Sciatic nerve (tissue), 2 donors: ENCODE data around the gene CRX. TPM values are rescaled to one million over a fixed set of nuclear protein-coding genes. Genes with fewer than 3 reads are reported as not detected.
"Not testable (repeated sequence)": the region's sequence is repeated elsewhere in the genome, so short reads cannot be mapped to it uniquely, and the experiment has no call there.

Source experiments
- ATAC-seq: fragments of 200-7000 bp; cut with Tn5 transposase; one replicate; pipeline ENCODE4 v1.9.1; 2020; ENCODE audit warnings: mild to moderate bottlenecking, moderate library complexity
- DNase-seq: peaks from one replicate; pipeline ENCODE4 v3.0.0-alpha.2; 2020; ENCODE audit warnings: low spot score
- intact Hi-C: fragments of 100-400 bp; cut with DNase I; formaldehyde crosslinking; loops from one replicate; pipeline ENCODE4 v1.14.2; 2022
- total RNA-seq: library from RNA; stranded (reverse); fragmentation: NEBNext Ultra II Directional; extraction: Animal tissue kit (Norgen Biotek cat#: 25700); gene quantifications from one replicate; pipeline ENCODE4 v1.2.1, GENCODE V29; 2021
- donor health status: DM: no; HTN: no; CAD: no.
- donor health status: DM: no; HTN: no; CAD: no.

The CRX gene
- total RNA-seq, 1 donor from 2014 or later: 0.09 TPM

- intact Hi-C loops: no loop called here
- DNase-seq: no peak
- no peak for ATAC-seq
Observed at GRCh38 chr19:47801270-47801669, 20.5 kb upstream of the CRX start.

- DNase-seq: no peak
- intact Hi-C loops: no loop called here
- no peak for ATAC-seq
Observed at GRCh38 chr19:47802521-47803043, 19.2 kb upstream of the CRX start.

- ATAC-seq, intact Hi-C loops, DNase-seq: not testable (repeated sequence)
Observed at GRCh38 chr19:47803148-47803547, 18.6 kb upstream of the CRX start.

GRCh38 chr19:47803671-47804070 is 18.1 kb upstream of the CRX start:
- DNase-seq, ATAC-seq, intact Hi-C loops: not testable (repeated sequence)

- DNase-seq, ATAC-seq, intact Hi-C loops: not testable (repeated sequence)
Observed at GRCh38 chr19:47804451-47804850, 17.3 kb upstream of the CRX start, which contains the start of gene TPRX1. Gene TPRX1, minus strand, starts transcription at chr19:47804551. Its CDS starts 12 bp downstream, at chr19:47804539.

- intact Hi-C loops: no loop called here
- no peak for ATAC-seq
- no peak for DNase-seq
Observed at GRCh38 chr19:47805313-47805712, 16.4 kb upstream of the CRX start.

DNA sequence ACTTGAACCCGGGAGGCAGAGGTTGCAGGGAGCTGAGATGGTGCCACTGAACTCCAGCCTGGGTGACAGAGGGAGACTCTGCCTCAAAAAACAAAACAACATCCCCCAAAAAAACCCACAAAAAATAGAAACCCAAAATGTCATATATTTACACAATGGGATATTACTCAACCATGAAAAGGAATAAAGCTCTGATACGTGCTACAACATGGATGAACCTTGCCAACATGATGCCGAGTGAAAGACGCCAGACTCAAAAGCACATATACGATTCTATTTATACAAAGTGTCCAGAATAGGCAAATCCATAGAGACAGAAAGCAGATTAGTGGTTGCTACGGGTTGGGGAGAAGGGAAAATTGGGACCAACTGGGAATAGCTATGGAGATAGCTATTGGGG is 15.3 kb upstream of the CRX start:
- intact Hi-C loops: no loop called here
- DNase-seq (no peak), ATAC-seq (no peak)

DNA sequence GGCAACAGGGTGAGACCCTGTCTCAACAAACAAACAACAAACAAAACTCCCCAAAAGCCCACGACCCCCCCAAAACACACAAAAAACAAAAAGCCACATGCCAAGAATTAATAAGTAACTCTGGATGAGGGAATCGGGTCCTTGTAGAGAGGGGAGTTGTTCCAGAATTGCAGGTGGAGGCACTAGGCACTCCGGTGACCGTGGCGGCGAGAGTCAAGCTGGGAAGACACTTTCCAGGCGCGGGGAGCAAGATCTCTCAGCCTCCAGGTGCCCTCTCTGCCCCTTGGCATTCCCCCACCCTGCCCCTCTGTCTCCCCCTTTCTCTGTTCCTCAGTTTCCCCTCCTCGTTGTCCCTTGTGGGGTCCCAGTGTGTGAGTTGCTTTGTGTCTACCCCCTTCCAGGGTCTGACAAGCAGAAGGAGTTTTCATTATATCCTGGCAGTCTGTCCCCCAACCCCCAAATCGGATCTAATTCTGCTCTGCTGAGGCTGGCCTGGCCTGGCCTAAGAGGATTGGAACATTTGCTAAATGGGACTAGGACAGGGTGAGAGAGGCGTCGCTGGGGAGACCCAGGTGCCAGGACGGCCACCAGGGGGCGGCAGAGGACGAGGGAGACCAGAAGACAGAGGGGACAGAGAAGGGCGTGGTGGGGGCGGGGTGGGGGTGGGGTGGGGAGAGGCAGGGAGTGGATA is 8.3 kb upstream of the CRX start:
- intact Hi-C loops: no loop called here
- ATAC-seq: no peak
- peak; percentile 83 for DNase-seq

DNA sequence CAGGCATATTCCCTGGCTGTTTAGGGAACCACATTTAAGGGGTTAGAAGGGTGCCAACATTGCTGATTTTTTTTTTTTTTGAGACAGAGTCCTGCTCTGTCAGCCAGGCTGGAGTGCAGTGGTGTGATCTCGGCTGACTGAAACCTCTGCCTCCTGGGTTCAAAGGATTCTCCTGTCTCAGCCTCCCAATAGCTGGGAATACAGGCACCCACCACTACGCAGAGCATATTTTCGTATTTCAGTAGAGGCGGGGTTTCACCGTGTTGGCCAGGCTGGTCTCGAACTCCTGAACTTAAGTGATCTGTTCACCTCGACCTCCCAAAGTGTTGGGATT is 7.8 kb upstream of the CRX start:
- ATAC-seq (no peak), DNase-seq (no peak)
- intact Hi-C loops: no loop called here

DNA sequence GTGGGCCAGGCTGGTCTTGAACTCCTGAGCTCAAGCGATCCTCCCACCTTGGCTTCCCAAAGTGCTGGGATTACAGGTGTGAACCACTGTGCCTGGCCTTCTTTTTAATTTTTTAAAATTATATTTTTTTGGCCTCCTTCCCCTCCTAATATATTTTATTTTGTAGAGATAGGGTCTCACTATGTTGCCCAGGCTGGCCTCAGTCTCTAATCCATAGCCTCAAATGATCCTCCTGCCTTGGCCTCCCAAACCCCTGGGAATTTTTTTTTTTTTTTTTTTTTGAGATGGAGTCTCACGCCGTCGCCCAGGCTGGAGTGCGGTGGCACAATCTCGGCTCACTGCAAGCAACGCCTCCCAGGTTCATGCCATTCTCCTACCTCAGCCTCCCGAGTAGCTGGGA is 5.5 kb upstream of the CRX start:
- ATAC-seq, DNase-seq, intact Hi-C loops: not testable (repeated sequence)

GRCh38 chr19:47818221-47818620 is 3.5 kb upstream of the CRX start:
- ATAC-seq, DNase-seq, intact Hi-C loops: not testable (repeated sequence)

DNA sequence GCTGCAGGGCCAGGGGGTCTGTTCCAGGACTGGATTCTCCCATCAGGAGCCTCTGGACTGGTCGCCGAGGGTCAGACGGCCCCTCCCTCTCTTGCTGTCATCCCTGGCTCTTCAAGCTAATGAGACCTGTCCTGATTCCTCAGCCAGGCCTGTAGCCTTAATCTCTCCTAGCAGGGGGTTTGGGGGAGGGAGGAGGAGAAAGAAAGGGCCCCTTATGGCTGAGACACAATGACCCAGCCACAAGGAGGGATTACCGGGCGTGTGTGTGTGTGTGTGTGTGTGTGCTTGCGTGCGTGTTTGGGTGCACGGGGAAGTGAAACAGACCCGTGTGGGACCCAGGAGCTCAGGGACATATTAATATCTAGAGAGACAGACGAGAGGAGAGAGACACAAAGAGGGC is 1.9 kb upstream of the CRX start:
- DNase-seq (no peak), ATAC-seq (no peak)

DNA sequence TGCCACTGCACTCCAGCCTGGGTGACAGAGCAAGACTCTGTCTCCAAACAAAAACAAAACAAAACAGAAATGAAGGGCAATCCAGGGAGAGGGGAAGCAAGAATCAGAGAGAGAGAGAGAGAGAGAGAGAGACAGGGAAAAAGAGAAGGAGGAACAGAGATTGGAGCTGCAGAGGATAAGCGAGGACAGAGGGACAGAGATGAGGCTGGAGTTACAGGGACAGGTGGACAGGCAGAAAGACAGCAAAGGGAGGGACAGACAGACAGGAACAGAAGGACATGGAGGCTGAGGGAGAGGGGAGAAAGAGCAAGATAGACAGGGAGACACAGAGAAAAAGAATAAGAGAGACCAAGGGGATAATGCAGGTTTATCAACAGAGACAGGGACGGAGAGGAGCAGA is 1.3 kb upstream of the CRX start:
- ATAC-seq (no peak), DNase-seq (no peak)
- intact Hi-C loops: no loop called here

More for the DNA sequence above, 1.9 kb upstream of the CRX start:
- intact Hi-C loops: no loop called here

DNA sequence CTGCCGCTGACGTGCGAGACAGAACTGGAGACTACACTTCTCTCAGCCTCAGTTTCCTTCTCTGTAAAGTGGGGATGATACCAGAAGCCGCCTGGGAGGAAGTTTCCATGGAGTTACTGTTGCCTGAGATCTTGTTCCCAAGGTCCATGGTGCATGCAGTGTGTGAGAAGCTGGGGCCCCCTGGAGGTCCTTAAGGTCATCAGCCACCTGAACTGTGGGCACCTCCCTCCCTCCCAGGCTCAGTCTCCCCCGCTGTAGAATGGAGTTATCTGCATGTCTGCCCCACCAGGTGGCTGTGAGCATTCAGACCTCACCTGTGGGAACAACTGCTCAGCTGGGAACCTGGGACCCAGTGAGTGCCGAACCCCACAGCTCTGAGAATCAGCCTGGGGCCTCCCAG is 2.7 kb downstream of the CRX start:
- intact Hi-C loops: no loop called here
- ATAC-seq (no peak), DNase-seq (no peak)

DNA sequence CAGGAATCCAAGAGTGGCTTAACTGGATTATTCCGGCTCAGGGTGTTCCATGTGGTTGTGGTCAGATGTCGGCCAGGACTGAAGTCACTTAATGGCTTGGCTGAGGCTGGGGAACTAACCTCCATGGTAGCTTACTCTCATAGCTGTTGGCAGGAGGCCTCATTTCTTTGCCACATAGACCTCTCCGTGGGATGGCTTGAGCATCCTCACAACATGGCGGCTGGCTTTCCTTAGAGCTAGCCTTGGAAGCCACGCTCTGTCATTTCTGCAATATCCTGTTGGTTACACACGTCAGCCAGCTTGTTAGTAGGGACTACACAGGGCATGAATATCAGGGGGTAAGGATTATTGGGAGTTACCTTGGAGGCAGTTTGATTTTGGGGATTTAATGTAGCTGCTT is 5.1 kb downstream of the CRX start:
- intact Hi-C loops: no loop called here
- ATAC-seq (no peak), DNase-seq (no peak)

DNA sequence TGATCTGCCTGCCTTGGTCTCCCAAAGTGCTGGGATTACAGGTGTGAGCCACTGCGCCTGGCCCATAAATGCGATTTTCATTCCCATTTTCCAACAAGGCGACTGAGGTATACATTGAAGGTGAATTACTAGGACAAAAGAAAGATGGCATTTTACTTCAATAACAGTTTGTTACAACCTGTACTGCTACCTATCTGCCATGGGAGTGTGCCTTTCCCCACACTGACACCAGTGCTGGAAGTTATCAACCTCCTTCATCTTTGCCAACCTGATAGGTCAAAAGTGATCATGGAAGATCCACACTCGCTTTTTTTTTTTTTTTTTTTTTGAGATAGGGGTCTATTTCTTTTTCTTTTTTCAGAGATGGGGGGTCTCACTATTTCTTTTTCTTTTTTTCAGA is 11.0 kb downstream of the CRX start:
- ATAC-seq (no peak), DNase-seq (no peak)
- intact Hi-C loops: no loop called here

DNA sequence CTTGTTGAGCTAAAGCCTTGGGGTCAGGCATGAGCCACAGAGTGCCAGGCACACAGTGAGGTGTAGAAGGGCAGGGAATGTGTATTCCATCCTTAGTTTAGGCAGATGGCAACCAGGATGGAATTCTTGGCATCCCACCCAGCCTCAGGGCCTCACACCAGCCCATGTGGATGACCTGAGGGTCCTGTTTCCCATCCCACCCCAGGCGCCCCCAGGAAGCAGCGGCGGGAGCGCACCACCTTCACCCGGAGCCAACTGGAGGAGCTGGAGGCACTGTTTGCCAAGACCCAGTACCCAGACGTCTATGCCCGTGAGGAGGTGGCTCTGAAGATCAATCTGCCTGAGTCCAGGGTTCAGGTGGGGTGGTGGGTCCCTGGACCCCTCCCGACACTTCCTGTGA is 14.3 kb downstream of the CRX start:
- intact Hi-C loops: no loop called here
- DNase-seq: no peak
- ATAC-seq: no peak

DNA sequence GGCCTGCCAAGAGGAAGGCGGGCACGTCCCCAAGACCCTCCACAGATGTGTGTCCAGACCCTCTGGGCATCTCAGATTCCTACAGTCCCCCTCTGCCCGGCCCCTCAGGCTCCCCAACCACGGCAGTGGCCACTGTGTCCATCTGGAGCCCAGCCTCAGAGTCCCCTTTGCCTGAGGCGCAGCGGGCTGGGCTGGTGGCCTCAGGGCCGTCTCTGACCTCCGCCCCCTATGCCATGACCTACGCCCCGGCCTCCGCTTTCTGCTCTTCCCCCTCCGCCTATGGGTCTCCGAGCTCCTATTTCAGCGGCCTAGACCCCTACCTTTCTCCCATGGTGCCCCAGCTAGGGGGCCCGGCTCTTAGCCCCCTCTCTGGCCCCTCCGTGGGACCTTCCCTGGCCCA is 17.7 kb downstream of the CRX start:
- intact Hi-C loops: no loop called here
- DNase-seq (no peak), ATAC-seq (no peak)

DNA sequence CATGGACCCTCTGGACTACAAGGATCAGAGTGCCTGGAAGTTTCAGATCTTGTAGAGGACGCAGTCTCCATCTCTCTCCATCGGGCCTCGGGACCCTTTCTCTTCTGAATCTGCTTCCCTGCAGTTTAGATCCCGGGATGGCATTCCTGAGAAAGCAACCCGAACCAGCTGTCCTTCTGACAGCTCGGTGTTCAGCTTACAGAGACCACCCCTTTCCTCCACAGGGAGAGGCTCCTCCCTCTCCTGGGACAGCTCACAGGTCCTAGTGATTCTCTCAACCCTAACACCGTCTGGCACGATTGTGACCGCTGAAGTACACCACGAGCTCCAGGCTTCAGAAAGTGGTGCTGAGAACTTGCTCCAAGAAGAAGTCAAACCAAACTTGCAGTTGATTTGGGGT is 18.2 kb downstream of the CRX start:
- DNase-seq (no peak), ATAC-seq (no peak)
- intact Hi-C loops: no loop called here

GRCh38 chr19:47842941-47843340 is 21.2 kb downstream of the CRX start:
- intact Hi-C loops: no loop called here
- DNase-seq (no peak), ATAC-seq (no peak)

GRCh38 chr19:47848425-47848822 is 26.7 kb downstream of the CRX start:
- ATAC-seq (no peak), DNase-seq (no peak)
- intact Hi-C loops: no loop called here
